IPS-NIHi11 (cell line): ENCODE results near the gene BRAF.
A peak's percentile ranks its signal among the peaks of the same experiment; 100 is the strongest.
"Not testable (repeated sequence)": the region's sequence is repeated elsewhere in the genome, so short reads cannot be mapped to it uniquely, and the experiment has no call there.

Experiments used
- DNase-seq: peaks from one replicate; pipeline ENCODE4 v3.0.0; 2012; ENCODE audit warnings: mixed read lengths, low spot score

Gene BRAF

DNA sequence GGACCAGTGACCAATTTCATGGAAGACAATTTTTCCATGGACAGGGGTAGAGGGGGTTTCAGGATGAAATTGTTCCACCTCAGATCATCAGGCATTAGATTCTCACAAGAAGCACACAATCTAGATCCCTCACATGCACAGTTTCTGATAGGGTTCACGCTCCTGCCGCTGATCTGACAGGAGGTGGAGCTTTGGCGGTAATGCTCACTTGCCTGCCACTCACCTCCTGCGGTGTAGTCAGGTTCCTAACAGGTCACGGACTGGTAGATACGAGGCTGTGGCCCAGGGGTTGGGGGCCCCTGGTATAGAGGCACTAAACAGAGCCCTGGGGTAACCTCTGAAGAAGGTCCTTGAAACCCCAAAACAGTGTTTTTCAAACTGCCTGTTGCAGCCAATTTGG is 6.5 kb downstream of the BRAF start:
- DNase-seq = no peak

DNA sequence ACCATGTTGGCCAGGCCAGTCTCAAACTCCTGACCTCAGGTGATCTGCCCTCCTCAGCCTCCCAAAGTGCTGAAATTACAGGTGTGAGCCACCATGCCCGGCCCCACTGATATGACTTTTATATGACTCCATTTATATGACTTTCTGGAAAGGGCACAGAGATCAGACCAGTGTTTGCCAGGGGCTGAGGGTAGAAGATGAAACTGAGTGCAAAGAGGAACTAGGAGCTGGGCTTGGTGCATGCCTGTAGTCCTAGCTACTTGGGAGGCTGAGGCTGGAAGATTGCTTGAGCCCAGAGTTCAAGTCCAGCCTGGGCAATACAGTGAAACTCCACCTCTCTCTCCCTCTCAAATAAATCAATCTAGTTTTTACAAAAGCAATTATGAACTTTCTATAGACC is 7.5 kb downstream of the BRAF start:
- no peak for DNase-seq

DNA sequence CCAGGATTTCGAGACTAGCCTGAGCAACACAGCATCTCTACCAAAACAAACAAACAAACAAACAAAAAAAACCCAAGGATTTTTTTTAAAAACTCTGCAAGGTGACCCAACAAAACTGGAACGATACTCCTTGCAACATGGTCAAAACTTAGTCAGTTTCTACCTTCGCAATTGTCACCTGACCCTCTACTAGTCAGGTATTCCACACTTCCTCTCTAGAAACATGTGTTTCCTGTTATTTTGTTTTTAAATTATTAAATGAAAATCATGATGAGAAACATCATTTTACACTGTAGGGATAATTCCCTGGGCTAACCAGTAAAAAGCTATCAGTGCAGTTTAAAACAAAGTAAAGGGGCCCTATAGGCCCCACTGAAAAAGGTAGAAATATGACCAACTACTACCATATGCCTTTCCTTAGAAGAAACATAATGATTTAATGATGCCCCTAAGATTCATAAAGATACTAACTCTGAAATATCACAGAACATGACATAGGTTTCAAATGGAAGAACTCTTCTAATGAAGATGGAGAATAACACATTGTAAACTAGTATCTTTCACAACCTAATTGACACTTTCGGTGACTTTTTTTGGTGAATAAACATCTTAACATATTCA is 8.7 kb downstream of the BRAF start:
- DNase-seq = no peak

DNA sequence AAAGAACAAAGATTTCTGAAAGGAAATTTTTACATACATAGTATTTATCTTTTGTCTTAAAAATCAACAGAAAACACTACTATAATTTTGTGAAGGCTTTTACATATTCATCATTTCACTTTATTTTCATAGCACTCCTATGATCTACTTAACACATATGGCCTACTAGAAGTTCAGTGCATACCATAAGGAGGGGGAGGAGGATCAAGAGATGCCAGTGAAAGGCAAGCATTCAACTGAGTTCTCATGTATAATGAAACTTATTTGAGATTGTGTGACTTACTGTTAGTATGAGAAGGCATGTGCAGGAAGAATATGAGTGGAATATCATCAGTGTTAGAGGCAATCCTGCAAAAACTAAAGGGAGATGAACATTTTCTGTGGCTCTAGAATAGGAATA is 10.6 kb downstream of the BRAF start:
- DNase-seq = no peak

DNA sequence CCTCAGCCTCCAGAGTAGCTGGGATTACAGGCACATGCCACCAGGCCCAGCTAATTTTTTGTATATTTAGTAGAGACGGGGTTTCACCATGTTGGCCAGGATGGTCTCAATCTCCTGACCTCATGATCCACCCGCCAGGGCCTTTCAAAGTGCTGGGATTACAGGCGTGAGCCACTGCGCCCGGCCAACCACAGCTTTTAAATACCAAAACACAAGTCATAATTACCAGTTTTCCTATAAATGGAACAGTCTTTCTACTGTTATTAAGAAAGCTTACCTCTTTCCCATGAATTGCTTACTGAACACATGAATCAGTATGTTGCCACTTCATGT is 11.2 kb downstream of the BRAF start:
- DNase-seq = not testable (repeated sequence)

DNA sequence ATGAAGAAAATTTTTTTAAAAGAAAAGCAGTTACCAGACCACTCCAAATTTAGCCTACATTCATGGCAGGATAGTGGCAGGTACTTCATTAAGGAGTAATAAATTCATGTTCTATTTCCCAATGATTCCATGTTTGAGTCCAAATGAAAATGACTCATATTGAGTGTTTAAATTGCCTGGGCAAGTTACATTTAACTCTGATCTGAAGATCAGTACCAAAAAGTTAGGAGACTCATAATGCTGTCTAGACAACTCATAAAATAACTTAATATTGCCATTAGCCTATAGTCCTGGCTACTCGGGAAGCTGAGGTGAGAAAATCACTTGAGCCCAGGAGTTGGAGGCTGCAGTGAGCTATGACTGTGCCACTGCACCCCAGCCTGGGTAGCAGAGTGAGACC is 13.0 kb downstream of the BRAF start:
- no peak for DNase-seq

DNA sequence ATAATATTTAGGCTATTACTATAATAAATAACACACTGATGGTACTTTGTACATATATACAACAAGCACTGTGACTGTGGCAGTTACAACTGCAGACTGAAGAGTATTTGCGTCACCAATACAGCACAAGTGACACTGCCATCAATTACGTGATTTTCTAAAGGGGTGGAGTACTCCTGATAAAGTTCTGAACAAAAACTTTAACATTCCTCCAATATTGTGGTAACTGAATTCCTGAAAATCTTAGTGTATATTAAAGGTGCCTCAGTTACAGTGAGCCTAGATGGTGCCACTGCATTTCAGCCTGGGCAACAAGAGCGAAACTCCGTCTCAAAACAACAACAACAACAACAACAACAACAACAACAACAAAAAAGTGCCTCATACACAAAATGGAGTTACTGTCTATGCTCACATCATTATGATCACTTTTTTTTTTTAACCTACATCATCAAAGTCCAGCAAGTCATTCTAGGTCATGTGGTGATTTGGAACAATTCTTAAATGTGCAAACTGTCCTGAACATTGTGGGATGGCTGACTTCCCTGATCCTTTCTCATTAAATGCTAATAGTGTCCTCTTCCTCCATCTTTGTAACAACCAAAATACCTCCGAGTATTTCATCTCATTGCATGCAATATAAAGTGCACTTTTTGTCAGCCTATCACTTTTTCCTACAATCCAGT is 15.1 kb downstream of the BRAF start:
- no peak for DNase-seq

DNA sequence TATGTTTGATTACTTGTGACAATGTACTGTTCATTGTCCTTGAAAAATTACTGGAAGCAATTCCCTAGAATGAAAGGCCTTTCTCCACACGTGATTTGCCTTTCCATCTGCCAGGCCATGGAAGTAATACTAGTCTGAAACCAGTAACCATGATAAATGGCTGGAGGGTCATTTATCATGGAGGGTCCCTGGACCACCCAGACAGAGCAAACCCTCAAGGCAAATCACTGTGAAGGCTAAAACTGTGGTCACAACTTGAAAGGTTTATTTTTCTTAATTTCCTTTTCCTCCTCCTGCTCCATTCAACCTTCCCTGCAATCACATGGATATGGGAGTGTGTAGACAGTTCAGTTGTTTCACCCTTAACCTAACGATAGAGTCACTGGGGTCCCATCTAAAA is 16.4 kb downstream of the BRAF start:
- DNase-seq = no peak

DNA sequence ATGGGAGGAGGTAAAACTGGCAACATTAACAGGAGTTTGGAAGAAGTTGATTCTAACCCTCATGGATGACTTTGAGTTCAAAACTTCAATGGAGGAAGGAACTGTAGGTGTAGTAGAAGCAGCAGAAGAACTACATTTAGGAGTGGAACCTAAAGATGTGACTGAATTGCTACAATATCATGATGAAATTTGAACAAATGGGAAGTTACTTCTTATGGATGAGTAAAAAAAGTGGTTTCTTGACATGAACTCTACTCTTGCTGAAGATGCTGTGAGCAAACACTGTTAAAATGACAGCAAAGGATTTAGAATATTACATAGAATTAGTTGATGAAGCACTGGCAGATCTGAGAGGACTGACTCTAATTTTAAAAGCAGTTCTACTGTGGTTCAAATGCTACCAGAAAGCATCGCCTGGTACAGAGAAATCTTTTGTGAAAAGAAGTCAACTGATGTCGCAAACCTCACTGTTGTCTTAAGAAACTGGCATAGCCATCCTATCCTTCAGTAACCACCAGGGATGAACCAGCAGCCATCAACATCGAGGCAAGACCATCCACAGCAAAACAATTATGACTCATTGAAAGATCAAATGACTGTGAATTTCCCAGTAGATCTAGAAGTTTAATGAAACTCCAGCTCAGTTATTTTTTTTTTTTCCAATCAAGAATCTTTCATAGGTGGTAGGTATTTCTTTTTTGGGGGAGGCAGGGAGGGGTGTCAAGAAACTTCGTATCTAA is 20.8 kb downstream of the BRAF start:
- DNase-seq = no peak

DNA sequence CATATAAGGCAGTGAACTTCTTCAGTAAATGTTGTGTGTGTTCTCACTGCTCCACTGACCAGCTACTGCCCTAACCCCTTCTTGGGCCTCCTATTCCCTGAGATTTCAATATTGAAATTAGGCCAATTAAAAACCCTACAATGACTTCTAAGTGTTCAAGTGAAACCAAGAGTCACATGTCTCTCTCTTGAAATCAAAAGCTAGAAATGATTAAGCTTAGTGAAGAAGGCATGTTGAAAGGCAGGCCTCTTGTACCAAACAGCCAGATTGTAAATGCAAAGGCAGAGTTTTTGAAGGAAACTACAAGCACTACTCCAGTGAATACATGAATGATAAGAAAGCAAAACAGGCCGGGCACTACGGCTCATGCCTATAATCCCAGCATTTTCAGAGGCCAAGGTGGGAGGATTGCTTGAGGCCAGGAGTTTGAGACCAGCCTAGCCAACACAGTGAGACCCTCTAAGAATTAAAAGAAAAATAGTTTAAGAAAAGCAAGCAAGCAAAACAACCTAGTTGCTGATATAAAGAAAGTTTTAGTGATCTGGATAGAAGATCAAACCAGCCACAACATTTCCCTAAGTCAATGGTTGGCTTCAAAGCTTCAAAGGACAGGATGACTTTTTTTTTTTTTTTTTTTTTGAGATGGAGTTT is 22.3 kb downstream of the BRAF start:
- no peak for DNase-seq

DNA sequence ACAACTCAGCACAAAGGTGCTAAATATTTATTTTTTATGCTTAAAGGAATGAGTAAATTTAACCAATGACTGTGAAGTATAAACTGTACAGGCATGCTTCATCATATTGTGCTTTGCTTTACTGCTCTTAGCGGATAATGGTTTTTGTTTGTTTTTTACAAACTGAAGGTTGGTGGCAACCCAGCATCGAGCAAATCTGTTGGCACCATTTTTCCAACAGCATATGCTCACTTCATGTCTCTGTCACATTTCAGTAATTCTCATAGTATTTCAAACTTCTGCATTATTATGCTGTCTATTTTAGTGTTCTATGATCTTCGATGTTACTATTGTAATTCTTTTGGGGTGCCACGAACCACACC is 22.8 kb downstream of the BRAF start:
- no peak for DNase-seq

DNA sequence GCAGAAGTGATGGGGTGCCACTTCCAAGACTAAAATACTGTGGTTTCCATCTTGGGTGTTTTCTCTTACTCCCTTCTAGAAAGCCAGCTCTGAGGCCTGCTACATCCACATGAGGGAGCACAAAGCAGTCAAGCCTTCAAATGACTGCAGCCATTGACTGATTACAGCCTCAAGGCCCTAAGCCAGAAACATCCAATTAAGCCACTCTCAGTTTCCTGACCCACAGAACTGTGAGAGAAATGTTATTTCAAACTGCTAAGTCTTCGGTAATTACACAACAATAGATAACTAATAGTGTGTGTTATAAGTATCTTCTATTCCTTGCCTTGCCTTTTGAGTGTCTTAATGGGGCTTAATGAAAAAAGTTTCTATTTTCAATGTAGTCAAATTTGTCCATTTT is 24.8 kb downstream of the BRAF start:
- peak; percentile 37 for DNase-seq

DNA sequence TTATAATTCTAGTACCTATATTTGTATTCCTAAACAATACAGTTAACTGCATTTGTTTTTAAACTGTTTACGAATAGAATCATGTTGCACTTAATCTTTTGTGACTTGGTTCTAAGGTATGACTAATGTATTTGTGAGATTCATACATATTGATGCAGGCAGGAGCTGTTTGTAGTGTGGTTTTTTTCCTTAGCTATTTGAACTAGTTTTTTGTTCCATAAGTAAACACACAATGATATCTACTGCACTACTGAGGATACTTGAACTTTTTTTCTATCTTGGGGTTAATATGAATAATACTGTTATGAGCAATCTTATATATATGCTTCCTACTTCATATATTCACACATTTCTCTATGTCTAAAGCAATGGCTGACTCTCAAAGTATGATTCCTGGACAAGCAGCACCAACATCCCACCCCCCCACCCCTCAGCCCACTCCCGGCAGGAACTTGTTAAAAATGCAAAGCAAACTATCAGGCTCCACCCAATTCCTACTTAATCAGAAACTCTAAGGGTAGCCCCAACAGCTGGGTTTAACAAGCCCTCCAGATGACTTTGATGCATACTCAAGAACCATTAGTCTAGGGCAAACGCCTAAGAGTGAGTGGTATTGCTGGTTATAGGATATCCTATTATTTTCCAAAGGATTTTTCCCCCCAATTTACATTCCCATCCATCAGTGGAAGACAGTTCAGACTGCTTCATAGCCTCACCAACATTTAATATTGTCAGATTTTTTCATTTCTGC is 25.8 kb downstream of the BRAF start:
- DNase-seq = no peak

DNA sequence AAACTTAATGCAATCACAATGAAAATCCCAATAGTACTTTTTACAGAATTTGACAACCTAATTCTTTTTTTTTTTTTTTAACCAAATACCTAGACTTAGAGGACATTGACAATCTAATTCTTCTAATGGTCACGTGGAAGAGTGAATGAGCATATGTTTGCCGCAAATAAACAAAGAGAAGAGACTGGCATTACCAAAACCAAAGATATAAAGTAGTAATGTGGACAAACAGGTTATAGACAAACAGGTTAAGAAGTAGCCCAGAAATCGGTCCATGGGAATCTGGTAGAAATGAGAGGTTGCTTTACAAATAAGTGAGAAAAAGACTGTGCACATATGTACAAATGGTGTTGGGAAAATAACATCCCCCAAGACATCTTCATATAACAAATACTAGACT is 27.7 kb downstream of the BRAF start:
- DNase-seq = no peak

DNA sequence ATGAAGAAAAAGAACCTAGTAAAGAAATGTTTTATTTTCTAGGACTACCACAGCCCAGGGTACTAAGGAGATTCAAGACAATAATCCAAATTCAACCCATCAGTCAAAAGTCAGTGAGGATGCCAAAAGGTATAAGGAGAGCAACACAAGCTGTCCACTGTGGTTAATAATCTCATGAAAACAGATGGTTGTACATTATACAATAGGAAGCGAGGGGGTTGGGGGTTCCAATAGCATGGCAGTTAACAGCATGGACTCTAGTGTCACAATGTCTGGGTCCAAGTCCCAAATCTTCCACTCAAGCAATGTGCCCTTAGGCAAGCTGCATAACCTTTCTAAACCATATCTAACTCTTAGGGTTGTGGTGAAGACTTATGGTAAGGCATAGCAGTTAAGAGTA is 35.1 kb downstream of the BRAF start:
- DNase-seq = no peak

DNA sequence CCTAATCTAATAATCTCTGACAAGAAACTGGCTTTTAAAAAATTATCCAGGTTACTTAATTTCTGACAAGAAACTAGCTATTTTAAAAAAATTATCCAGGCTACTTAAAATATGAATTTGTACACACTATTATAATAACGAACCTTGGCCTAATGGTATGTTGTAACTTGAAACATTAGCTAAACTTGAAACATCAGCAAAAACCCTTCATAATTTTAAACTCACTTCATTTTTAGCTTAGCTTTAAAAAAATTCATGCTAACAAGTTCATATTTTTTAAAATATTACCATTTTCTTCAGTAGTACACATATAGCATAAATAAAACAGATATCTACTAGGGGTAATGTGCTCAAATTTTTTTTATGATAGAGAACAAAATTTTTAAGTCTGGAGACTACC is 35.6 kb downstream of the BRAF start:
- no peak for DNase-seq

DNA sequence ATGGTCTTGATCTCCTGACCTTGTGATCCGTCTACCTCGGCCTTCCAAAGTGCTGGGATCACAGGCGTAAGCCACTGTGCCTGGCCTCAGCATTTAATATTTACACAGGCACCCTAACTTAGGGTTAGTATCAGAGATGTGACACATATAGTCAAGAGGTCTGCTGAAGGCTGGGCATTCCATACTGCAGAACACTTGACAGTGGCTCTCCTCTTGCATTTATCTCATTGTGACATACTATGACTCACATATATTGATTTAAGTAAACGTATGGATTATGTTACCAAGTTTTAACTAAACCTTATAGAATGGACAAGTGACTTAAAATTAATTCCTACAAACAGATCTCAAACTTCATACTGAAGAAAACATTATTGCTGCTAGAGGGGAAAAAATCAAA is 36.6 kb downstream of the BRAF start:
- DNase-seq = no peak

DNA sequence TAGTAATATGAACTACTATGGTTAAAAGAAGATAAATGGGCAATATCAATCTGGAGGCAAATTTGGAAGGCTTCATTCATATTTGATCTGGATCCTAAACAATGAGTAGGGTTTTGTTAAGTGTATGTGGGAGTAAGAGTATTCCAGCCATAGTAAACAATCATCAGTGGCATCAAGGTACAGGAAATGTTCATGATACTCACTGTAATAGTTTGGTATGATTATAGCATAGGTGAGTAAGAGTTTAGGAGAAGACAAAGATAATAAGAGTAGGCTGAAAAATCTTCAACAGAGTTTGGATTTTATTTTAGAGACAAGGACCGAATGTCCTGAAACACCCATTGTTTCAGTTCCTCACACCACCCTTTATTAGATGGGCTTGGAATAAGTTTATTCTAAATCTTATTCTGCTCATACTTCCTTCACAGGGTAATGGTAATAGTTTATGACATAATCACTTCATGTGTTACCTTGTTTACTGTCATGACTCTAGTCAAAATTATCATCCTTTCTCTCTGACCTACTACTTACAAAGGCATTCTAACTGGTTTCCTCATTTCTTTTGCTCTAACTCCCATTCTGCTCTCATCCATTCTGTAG is 38.9 kb downstream of the BRAF start:
- DNase-seq = no peak

DNA sequence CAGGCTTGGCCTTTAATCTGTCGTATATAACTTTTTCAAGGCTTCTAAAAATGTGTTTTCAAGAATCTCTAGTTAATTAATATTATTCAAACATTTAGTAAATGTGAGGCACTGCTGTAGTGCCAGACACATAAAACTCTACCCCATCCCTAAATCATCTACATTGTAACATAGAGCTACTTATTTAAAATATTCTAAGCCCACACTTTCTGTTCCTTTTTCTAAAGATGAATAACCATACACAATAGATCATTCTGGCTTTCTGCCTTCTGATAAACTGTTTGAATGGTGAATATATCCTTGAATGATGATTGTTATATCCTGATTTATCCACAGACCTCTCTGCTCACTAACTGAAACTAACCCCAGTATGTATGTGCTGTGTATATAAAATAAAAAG is 41.4 kb downstream of the BRAF start:
- no peak for DNase-seq

DNA sequence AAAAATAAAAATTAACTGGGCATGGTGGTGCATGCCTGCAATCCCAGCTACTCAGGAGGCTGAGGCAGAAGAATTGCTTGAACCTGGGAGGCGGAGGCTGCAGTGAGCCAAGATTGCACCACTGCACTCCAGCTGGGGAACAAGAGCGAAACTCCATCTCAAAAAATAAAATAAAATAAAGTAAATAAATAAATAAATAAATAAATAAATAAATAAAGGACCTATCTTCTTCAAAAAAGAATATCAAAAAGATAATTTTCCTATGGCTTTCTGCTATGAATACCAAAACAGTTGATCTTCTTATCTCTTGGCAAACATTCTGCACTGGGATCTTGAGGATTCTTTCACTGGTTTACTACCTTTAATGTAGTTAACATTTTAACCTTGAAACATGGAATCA is 41.9 kb downstream of the BRAF start:
- DNase-seq = not testable (repeated sequence)

DNA sequence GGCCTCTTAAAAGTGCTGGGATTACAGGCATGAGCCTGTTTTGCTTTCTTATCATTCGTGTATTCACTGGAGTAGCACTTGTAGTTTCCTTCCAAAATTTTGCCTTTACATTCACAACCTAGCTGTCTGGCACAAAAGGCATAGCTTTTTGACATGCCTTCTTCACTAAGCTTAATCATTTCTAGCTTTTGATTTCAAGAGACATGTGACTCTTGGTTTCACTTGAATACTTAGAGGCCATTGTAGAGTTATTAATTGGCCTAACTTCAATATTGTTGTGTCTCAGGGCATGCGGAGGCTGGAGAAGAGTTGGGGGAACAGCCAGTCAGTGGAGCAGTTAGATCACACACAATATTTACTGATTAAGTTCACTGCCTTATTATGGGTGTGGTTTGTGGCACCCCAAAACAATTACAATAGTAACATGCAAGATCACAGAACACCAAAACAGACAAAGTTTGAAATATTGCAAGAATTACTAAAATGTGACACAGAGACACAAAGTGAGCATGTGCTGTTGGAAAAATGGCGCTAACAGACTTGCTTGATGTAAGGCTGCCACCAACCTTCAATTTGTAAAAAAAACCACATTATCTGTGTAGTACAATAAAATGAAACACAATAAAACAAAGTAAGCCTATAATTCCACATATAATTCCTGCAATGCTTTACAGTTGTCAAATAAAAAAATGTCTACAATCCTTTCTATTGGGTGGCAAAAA is 43.1 kb downstream of the BRAF start:
- DNase-seq = no peak

DNA sequence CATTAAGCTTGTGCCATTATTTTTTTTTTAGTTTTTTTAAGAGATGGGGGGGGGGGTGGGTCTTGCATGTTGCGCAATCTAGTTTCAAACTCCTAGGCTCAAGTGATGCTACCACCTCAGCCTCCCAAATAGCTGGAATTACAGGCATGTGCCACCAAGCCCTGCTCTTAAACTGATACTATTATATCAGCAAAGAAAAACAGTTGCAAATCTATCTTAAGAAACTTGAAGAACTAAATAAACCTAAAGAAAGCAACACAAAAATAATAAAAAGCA is 47.5 kb downstream of the BRAF start:
- DNase-seq = no peak
